SK-N-SH treated with all-trans-retinoic acid at 6 μM for 48 hours (cell line): ENCODE results near the gene DUS4L.

Source experiments
- ATAC-seq: fragments of 200-7000 bp; cut with Tn5 transposase; 3 replicates; pipeline ENCODE4 v1.9.1; 2020; ENCODE audit warnings: mild to moderate bottlenecking, moderate library complexity
- ARNTL ChIP-seq: fragments of 450-650 bp; formaldehyde crosslinking; IDR thresholded peaks from 2 replicates; pipeline ENCODE4 v1.5.0; 2020; ENCODE audit warnings: low read depth, mild to moderate bottlenecking, moderate library complexity, borderline replicate concordance
- CREB5 ChIP-seq: fragments of 250-450 bp; sonication (Bioruptor Pico); IDR thresholded peaks from 2 replicates; pipeline ENCODE4 v1.5.1; 2020; ENCODE audit warnings: low read depth, mild to moderate bottlenecking, moderate library complexity
- CSDC2 ChIP-seq: fragments of 250-450 bp; sonication (Bioruptor Pico); IDR thresholded peaks from 2 replicates; pipeline ENCODE4 v1.5.0; 2020; ENCODE audit warnings: mild to moderate bottlenecking, moderate library complexity
- ESRRG ChIP-seq: fragments of 250-450 bp; sonication (Bioruptor Pico); IDR thresholded peaks from 2 replicates; pipeline ENCODE4 v1.6.1; 2021; ENCODE audit warnings: mild to moderate bottlenecking
- GLIS3 ChIP-seq: fragments of 250-450 bp; sonication (Bioruptor Pico); IDR thresholded peaks from 2 replicates; pipeline ENCODE4 v1.5.0; 2020; ENCODE audit warnings: mild to moderate bottlenecking, moderate library complexity
- ISL1 ChIP-seq: fragments of 250-450 bp; sonication (Bioruptor Pico); IDR thresholded peaks from 2 replicates; pipeline ENCODE4 v2.1.2; 2022; ENCODE audit warnings: mild to moderate bottlenecking, moderate library complexity
- OSR1 ChIP-seq: fragments of 250-450 bp; sonication (Bioruptor Pico); IDR thresholded peaks from 2 replicates; pipeline ENCODE4 v1.8.0; 2022; ENCODE audit warnings: moderate library complexity, mild to moderate bottlenecking, inconsistent platforms
- PATZ1 ChIP-seq: fragments of 250-450 bp; sonication (Bioruptor Pico); IDR thresholded peaks from 2 replicates; pipeline ENCODE4 v1.8.0; 2020; ENCODE audit warnings: mild to moderate bottlenecking, moderate library complexity, borderline replicate concordance
- PPARA ChIP-seq: fragments of 250-450 bp; sonication (Bioruptor Pico); IDR thresholded peaks from 2 replicates; pipeline ENCODE4 v1.5.0; 2020; ENCODE audit warnings: mild to moderate bottlenecking, borderline replicate concordance
- RARB ChIP-seq: fragments of 250-450 bp; sonication (Bioruptor Pico); IDR thresholded peaks from 2 replicates; pipeline ENCODE4 v1.8.0; 2021; ENCODE audit warnings: mild to moderate bottlenecking, moderate library complexity
- SNAI2 ChIP-seq: fragments of 250-450 bp; sonication (Bioruptor Pico); IDR thresholded peaks from 2 replicates; pipeline ENCODE4 v1.5.0; 2020; ENCODE audit warnings: mild to moderate bottlenecking, moderate library complexity
- TCF4 ChIP-seq: fragments of 250-450 bp; sonication (Bioruptor Pico); IDR thresholded peaks from 2 replicates; pipeline ENCODE4 v1.8.0; 2021; ENCODE audit warnings: mild to moderate bottlenecking, moderate library complexity, borderline replicate concordance
- TOX ChIP-seq: fragments of 250-450 bp; sonication (Bioruptor Pico); IDR thresholded peaks from 2 replicates; pipeline ENCODE4 v1.8.0; 2021; ENCODE audit warnings: mild to moderate bottlenecking, moderate library complexity, borderline replicate concordance
- ZC3H10 ChIP-seq: fragments of 250-450 bp; sonication (Bioruptor Pico); IDR thresholded peaks from 2 replicates; pipeline ENCODE4 v1.5.1; 2021; ENCODE audit warnings: mild to moderate bottlenecking, moderate library complexity
- ZFP3 ChIP-seq: fragments of 250-450 bp; sonication (Bioruptor Pico); IDR thresholded peaks from 2 replicates; pipeline ENCODE4 v1.5.0; 2020; ENCODE audit warnings: mild to moderate bottlenecking, moderate library complexity
- ZFP30 ChIP-seq: fragments of 450-650 bp; formaldehyde crosslinking; IDR thresholded peaks from 2 replicates; pipeline ENCODE4 v1.5.0; 2022; ENCODE audit warnings: mild to moderate bottlenecking, moderate library complexity
- ZNF565 ChIP-seq: fragments of 450-650 bp; formaldehyde crosslinking; conservative IDR thresholded peaks from 2 replicates; pipeline ENCODE4 v1.5.0; 2020; ENCODE audit warnings: low read depth, mild to moderate bottlenecking, moderate library complexity
- ZNF70 ChIP-seq: fragments of 450-650 bp; formaldehyde crosslinking; IDR thresholded peaks from 2 replicates; pipeline ENCODE4 v1.5.0; 2020; ENCODE audit warnings: mild to moderate bottlenecking, moderate library complexity
- TF ChIP-seq, protein P1 (sequence below): fragments of 250-450 bp; sonication (Bioruptor Pico); IDR thresholded peaks from 2 replicates; pipeline ENCODE4 v1.8.0; 2021; ENCODE audit warnings: low read depth, mild to moderate bottlenecking, moderate library complexity, borderline replicate concordance
- TF ChIP-seq, protein P2 (sequence below): fragments of 250-450 bp; sonication (Bioruptor Pico); IDR thresholded peaks from 2 replicates; pipeline ENCODE4 v1.5.0; 2020; ENCODE audit warnings: mild to moderate bottlenecking, moderate library complexity

The DUS4L gene

GRCh38 chr7:107606303-107606702 is 42.5 kb downstream of the DUS4L start:
- TF ChIP-seq ZFP3 (CRISPR knock-in tag): no peak
- TF ChIP-seq, protein P1, sequence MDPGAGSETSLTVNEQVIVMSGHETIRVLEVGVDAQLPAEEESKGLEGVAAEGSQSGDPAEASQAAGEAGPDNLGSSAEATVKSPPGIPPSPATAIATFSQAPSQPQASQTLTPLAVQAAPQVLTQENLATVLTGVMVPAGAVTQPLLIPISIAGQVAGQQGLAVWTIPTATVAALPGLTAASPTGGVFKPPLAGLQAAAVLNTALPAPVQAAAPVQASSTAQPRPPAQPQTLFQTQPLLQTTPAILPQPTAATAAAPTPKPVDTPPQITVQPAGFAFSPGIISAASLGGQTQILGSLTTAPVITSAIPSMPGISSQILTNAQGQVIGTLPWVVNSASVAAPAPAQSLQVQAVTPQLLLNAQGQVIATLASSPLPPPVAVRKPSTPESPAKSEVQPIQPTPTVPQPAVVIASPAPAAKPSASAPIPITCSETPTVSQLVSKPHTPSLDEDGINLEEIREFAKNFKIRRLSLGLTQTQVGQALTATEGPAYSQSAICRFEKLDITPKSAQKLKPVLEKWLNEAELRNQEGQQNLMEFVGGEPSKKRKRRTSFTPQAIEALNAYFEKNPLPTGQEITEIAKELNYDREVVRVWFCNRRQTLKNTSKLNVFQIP (CRISPR knock-in tag): no peak
- no peak for TF ChIP-seq GLIS3
- no peak for TF ChIP-seq ZNF565 (CRISPR knock-in tag)
- no peak for TF ChIP-seq RARB (CRISPR knock-in tag)
- TF ChIP-seq ZC3H10: no peak
- no peak for TF ChIP-seq SNAI2 (CRISPR knock-in tag)
- no peak for TF ChIP-seq ESRRG
- TF ChIP-seq ZNF70 (CRISPR knock-in tag): no peak
- no peak for TF ChIP-seq ISL1 (CRISPR knock-in tag)
- no peak for TF ChIP-seq PATZ1 (CRISPR knock-in tag)
- no peak for TF ChIP-seq CSDC2 (CRISPR knock-in tag)
- no peak for TF ChIP-seq CREB5 (CRISPR knock-in tag)
- TF ChIP-seq ARNTL (CRISPR knock-in tag): no peak
- TF ChIP-seq ZFP30 (CRISPR knock-in tag): no peak
- no peak for TF ChIP-seq PPARA
- no peak for TF ChIP-seq TCF4 (CRISPR knock-in tag)
- TF ChIP-seq, protein P2, sequence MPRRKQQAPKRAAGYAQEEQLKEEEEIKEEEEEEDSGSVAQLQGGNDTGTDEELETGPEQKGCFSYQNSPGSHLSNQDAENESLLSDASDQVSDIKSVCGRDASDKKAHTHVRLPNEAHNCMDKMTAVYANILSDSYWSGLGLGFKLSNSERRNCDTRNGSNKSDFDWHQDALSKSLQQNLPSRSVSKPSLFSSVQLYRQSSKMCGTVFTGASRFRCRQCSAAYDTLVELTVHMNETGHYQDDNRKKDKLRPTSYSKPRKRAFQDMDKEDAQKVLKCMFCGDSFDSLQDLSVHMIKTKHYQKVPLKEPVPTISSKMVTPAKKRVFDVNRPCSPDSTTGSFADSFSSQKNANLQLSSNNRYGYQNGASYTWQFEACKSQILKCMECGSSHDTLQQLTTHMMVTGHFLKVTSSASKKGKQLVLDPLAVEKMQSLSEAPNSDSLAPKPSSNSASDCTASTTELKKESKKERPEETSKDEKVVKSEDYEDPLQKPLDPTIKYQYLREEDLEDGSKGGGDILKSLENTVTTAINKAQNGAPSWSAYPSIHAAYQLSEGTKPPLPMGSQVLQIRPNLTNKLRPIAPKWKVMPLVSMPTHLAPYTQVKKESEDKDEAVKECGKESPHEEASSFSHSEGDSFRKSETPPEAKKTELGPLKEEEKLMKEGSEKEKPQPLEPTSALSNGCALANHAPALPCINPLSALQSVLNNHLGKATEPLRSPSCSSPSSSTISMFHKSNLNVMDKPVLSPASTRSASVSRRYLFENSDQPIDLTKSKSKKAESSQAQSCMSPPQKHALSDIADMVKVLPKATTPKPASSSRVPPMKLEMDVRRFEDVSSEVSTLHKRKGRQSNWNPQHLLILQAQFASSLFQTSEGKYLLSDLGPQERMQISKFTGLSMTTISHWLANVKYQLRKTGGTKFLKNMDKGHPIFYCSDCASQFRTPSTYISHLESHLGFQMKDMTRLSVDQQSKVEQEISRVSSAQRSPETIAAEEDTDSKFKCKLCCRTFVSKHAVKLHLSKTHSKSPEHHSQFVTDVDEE: no peak
- TF ChIP-seq TOX: no peak
- ATAC-seq: no peak

DNA sequence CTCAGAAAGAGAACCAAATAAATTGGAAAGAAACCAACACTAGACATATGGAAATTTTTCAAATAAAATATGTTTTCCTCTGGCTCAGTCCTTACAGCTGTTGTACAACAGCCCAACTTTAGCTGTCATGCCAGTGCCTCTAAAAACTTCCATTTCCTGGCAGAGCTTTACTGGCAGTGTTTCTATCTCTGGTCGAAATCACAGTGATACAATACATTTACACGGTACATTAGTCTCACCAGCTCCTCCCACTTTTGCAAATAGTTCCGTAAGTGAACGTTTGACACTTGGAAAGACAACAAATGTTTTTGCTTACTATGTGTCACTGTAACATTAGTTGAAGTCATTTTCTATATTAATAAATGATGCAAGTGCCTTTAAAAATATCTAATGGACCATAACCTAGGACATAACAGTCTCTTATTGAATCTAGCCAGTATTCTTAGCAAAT is 46.1 kb downstream of the DUS4L start:
- no peak for TF ChIP-seq OSR1 (CRISPR knock-in tag)
- no peak for TF ChIP-seq PATZ1 (CRISPR knock-in tag)
- TF ChIP-seq, protein P2: peak; percentile 71; the same call in 1 of the 2 replicates
- no peak for TF ChIP-seq ZNF70 (CRISPR knock-in tag)
- no peak for TF ChIP-seq ZFP3 (CRISPR knock-in tag)
- TF ChIP-seq ESRRG: no peak
- ATAC-seq: peak; percentile 54
